ENCODE results near the gene CHPF2.

CHPF2 gene

GRCh38 chr7:151265351-151265931 lies 33.2 kb downstream of the CHPF2 start:
- no peak for DNase-seq (ENCODE audit: low read depth)

DNA sequence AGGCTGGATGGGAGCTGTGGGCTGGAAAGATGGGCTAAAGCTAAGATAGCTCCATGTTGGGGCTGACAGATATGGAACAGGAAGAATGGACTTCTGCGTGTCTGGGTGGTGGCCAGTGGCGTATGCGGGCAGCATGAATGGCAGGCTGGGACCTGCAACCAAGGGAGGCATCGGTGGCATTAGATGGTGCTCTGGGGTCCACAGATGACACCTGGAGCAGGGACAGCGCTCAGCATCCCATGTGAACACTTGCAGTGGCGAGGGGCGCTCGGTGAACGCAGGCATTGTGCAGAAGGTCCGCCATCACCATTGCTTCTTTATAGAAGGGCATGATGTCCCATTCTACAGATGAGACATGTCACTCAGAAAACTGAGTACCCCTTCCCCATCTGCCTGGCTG lies 37.2 kb downstream of the CHPF2 start:
- no peak for DNase-seq (ENCODE audit: low read depth)

DNA sequence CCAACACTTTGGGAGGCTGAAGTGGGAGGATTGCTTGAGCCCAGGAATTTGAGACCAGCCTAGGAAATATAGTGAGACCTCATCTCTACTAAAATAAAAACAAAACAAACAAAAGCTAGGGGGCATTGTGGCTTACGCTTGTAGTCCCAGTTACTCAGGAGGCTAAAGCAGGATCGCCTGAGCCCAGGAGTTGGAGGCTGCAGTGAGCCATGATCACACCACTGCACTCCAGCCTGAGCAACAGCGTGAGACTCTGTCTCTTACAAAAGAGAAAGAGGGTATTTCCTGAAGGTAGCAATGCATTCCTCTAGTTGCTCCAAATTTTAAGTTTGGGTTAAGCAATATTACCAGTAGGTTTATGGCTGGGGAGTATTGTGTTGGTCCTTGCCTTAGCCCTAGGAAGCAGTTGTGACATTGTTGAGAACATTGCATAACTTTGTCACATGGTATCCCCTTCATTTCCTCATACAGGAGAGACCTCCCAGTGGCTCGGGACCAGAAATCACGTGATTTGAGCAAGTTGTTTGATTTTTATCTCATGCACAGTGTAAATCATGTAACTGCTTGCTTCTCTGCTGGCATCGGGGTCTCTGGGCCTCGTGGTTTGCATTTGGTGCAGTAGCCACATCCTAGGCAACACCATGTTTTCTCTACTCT lies 39.5 kb downstream of the CHPF2 start:
- no peak for DNase-seq (ENCODE audit: low read depth)

GRCh38 chr7:151272405-151272804 lies 40.1 kb downstream of the CHPF2 start:
- no peak for DNase-seq (ENCODE audit: low read depth)

DNA sequence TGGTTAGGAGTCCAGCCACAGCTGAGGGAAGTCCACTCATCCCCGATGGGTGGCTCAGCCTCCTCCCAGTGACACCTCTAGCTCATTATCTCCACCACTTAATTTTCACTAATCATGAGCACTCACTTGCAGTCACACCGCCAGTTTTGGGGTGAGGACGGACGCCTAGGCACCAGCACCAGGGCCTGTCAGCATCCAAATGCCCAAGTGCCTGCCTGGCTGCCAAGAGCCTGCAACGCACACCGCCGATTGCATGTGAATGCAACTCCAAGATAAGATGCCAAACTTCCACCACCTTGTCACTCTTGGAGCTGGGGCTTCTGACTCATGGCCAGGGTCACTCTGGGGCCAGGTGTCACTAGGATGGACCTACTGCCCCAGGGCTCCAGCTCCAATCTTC lies 40.6 kb downstream of the CHPF2 start:
- no peak for DNase-seq (ENCODE audit: low read depth)

DNA sequence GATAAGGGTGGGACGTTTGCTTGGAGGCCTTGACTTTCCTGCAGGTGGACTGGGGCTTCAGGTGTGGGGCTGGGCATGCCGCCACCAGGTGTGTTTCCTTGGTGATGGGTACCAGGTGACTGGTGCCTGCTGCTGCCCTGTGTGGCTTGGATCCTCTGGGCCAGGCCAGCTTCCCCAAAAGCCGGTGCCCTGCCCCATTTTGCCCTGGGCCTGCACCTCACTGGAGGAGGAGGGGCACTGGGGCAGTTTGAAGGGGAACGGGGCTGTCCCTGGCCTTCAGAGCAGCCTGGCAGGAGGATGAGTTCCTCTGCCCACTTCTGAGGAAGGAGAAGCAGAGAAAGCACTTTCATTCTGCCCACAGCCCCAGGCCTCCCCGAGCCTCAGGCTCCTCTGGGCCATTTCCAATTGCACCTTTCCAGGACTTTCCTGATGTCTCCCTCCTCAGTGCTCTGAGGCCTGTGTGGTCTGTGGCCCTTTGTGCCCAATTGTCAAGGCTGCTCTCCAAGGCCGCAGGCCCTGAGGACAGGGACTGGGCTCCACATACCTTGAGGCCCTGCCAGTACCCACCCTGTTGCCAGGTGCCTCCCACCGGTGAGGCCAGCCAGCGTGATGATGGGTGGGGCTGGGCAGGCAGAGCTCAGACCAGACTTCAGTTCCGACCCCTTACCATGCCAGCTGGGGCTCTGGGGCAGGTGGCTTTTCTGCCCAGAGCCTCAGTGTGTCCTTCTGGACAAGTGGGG lies 41.5 kb downstream of the CHPF2 start:
- no peak for DNase-seq (ENCODE audit: low read depth)

DNA sequence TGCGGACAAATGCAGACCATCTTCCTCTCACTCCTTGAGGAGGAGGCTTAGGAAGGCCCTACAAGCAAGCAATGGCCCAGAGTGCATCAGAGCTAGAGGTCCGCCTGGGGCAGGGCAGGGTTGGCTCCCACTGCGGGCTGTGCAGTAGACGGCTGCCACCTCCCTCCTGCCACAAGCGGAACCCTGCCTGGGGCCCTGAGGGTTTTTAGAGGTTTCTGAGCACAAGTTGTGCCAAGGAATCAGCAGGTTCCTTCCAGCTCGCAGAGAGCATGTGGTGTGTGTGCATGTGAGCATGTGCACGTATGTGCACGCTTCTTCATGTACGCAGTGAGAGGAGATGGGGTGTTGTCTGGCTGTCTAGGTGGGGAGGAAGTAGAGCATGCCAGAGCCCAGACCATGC lies 42.1 kb downstream of the CHPF2 start:
- DNase-seq (ENCODE audit: low read depth) = no peak

DNA sequence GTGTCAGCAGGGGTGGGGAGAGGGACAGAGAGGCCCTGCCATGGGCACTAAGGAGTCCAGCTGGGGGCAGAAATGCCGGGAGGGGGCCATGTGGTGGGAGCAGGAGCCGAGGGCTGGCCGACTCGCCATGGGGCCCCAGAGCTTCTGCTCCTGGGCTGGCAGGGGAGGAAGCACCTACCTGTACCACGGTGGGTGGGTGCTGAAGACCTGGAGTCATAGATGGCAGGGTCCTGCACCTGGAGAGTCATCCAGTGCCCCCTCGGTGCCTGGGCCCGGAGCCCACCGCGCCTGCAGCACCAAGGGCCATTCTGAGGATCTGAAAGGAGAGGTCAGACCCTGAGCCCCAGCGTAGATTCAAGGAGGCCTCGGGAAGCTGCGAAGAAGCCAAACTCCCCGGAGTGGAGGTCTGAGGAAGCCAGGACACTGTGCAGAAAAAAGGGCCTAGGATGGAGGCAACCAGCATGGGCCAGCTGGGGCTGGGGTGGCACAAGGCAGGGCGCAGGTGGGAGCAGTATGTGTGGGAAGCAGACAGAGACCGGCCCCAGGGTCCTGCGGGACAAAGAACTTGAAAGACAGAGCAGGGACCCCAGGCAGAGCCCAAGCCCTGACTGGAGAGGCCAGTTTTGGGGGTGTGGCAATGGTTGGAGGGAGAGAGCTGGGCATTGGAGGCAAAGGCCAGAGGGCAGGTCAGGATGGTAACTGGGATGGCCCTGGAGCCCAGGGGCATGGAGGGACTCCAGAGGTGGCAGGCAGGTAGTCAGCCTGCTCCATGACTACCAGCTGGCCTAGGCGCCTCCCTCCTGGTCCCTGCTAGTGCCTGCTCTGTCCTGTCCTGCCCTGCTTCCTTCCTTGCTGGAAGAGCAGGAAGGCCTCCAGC lies 42.9 kb downstream of the CHPF2 start:
- no peak for DNase-seq (ENCODE audit: low read depth)

DNA sequence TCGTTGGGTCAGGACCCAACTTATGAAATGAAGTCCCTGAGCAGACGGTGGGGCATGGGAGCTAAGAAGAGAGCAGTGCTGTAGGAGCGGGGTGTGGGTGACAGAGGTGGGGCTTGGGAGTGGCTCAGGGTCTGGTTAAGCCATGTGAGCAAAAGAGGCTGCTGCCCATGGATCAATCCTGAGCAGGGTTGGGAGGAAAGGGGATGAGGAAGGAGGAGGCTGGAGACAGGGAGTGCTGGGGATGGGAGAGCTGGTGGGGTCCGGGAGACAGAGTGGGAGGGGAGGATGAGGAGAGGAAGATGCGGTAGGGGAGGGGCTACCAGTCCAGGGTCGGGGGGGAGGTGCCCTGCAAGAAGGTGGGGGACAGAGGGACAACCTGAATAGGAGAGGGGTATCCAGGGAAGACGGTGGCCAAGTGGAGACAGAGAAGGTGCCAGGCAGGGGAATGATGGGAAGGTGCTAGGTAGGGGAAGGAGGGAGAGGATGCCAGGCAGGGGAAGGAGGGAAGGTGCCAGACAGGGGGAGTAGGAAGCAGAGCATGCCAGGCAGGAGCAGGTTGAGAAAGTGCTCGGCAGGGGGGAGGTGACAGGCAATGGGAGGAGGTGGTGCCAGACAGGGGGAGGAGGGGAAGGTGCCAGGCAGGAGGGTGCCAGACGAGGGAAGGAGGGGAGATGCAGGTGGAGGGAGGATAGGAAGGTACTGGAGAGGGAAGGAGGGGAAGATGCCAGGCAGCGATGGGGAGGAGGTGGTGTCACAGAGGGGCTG lies 43.7 kb downstream of the CHPF2 start:
- DNase-seq (ENCODE audit: low read depth) = no peak

DNA sequence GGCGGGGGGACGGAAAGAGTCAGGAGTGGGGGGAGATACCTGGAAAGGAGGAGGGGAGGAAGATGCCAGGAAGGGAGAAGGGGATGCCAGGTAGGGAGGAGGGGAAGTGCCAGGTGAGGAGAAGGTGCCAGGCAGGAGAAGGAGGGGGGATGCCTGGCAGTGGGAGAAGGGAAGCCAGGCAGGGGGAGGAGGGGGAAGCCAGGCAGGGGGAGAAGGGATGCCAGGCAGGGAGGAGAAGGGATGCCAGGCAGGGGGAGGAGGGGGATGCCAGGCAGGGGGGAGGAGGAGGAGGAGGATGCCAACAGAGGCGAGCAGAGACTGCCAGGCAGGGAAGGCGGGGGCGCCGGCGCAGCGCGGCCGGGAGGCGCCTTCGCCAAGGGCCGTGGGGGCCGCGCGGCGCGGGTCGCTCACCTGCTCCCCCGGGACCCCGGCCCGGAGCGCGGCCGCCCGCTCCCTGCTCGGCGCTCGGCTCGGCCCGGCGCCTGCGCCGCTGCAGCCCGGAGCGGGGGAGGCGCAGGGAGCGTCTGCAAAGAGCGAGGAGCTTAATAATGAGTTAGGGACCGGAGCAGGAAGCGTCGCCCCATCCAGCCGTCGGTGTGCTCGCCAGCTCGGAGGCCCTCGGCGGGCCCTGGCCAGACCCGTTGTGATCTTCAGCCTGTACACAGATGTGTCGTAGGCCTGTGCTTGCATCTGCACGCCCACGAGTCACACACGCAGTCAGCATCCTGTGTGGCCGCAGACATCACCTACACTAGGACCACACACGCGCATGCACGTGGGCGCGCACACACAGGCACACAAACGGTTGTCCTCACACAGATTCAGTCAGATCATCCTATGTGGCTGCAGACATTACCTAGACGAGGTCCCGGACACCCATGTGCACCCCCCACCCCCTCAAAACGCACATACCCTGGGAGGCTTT lies 44.6 kb downstream of the CHPF2 start:
- peak; percentile 22 for DNase-seq (ENCODE audit: low read depth)

DNA sequence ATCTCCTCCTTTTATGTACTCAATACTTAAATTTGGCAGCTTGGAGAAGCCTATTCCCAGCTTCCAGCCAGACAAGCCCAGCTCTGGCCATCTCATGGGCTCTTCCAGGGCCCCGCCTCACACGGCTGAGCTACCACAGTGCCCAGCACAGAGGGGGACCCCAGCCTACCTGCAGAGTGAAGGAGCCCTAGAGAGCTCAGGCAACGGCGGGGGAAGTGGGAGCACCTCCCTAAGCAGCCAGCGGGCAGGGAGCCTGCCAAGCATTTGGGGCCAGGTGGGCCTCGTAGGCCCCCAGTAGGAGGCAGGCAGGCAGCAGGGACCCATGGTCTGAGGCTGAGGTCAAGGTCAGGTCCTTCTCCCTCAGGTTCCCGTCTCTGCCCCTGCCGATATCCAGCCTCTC lies 45.3 kb downstream of the CHPF2 start:
- no peak for DNase-seq (ENCODE audit: low read depth)

- DNase-seq (ENCODE audit: low read depth) = no peak
Measured at GRCh38 chr7:151278949-151279348, 46.7 kb downstream of the CHPF2 start.

DNA sequence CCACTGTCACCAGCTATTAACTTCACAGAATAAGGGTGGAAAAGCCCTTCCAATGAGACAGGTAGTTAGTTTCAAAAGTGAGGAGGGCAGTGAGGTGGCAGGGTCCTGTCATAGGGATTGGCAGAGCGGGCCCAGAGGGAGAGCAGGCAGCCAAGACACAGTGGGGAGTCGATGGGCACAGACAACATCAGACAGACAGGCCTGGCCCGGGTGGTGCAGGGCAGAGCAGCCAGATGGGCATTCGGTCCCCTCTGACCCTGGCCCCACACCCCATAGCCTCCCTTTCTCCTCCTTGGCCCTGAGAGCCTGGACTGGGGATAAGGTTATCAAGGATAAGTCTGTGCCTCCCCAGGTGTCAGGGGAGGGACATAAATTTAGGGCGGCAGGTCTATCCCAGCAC lies 47.6 kb downstream of the CHPF2 start:
- no peak for DNase-seq (ENCODE audit: low read depth)

DNA sequence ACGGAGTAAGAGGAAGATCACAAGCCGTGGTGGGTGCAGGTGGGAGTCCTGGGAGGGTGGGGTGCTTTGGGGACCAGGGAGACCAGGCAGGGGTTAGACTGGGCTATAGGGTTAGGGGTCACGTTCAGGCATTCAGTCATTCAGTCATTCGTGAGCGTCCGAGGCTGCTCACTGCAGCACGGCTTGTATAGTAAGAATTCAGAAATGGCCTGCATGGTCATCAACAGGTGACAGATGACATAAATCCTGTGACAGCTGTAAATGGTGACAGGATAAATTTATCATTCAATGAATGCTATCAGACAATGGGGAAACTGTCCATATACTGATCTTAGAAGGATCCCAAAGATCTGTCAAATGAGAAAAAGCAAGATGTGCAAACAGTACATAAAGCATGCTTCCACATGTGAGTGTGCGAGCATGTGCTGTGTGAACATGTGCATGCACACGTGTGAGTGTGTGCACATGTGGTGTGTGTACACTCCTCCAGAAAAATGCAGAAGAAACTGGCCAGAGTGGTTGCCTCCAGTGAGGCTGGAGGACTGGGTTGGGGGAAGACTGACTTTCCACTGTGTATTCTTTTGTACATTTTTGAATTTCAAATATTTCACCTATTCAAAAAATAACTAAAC lies 48.2 kb downstream of the CHPF2 start:
- DNase-seq (ENCODE audit: low read depth) = no peak

- DNase-seq (ENCODE audit: low read depth) = no peak
Measured at GRCh38 chr7:151281686-151282085, 49.4 kb downstream of the CHPF2 start.

DNA sequence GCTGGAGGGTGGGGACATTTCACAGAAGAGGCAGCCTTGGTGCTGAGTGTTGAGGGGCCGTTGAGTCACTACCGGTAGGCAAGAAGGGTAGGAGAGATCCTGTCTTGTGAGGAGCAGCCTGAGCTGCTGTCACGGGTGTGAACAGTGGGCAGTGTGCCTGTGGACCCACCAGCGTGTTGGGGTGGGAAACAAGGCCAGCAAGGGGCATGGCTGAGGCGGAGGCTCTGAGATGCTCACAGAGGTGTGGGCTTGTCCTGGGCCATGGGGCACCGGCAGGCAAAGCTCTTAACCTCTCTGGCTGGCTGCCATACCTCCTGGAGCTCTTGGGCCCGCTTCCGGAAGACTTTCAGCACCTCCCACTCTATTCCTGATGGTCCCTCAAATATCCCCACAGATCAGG lies 49.8 kb downstream of the CHPF2 start:
- DNase-seq (ENCODE audit: low read depth) = no peak

- DNase-seq (ENCODE audit: low read depth) = no peak
Measured at GRCh38 chr7:151283302-151283701, 51.0 kb downstream of the CHPF2 start.

- DNase-seq (ENCODE audit: low read depth) = no peak
Measured at GRCh38 chr7:151286148-151286547, 53.9 kb downstream of the CHPF2 start.

All from stimulated activated CD8-positive, alpha-beta memory T cell treated with anti-CD3 and anti-CD28 coated beads, Interleukin-15, amount 100 ng/mL, for 24 hours (primary cell).